Cardiac fibroblast (primary cell): ENCODE results near the gene ZNF626.
A peak's percentile ranks its signal among the peaks of the same experiment; 100 is the strongest.
"Not testable (repeated sequence)": the region's sequence is repeated elsewhere in the genome, so short reads cannot be mapped to it uniquely, and the experiment has no call there.

Experiments used
- DNase-seq, 2 donors: peaks; one replicate each; pipeline versions ENCODE4 v3.0.0 to v3.0.0-alpha.2; 2010; ENCODE audit warnings: low read depth in 2 of 2
- H3K4me3 ChIP-seq, 2 donors: replicated peaks in 1 of 2; 1 replicate in 1 of 2; 2 replicates in 1 of 2; pipeline ENCODE4 v1.5.1; 2011; ENCODE audit warnings: low read depth in 2 of 2, low read length in 2 of 2, mild to moderate bottlenecking in 2 of 2, moderate library complexity in 1 of 2
- TF ChIP-seq, protein P1 (sequence below): IDR thresholded peaks from one replicate; pipeline ENCODE4 v1.5.1; 2011; ENCODE audit warnings: low read depth, mild to moderate bottlenecking, low read length, inconsistent platforms

Gene ZNF626

DNA sequence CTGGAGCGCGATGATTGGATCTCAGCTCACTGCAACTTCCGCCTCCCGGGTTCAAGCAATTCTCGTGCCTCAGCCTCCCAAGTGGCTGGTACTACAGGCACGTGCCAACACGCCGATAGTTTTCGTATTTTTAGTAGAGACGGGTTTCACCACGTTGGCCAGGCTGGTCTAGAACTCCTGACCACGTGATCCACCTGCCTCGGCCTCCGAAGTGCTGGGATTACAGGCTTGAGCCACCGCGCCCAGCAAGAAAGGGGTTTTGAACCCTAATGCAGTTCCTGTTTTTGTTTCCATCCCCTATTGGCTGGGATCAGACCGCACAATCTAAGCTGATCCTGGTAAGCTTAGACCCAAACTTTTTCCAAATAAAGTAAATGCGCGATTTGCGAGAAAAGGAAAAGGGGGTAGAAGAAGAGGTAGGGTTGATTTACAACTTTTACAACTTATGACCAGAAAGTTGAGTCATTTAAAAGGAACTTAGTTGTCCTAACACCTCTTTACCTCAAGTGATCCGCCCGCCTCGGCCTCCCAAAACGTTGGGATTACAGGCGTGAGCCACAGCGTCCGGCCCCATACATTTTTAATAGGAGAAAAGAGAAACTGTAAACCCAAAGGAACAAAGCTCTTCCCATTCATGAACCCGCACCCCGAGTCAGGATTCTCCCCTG is 764 bp downstream of the ZNF626 start:
- peak overlapping the region; percentile 71 to 80 for H3K4me3 ChIP-seq
- DNase-seq, result peak; percentile 11 to 48
- TF ChIP-seq, protein P1, sequence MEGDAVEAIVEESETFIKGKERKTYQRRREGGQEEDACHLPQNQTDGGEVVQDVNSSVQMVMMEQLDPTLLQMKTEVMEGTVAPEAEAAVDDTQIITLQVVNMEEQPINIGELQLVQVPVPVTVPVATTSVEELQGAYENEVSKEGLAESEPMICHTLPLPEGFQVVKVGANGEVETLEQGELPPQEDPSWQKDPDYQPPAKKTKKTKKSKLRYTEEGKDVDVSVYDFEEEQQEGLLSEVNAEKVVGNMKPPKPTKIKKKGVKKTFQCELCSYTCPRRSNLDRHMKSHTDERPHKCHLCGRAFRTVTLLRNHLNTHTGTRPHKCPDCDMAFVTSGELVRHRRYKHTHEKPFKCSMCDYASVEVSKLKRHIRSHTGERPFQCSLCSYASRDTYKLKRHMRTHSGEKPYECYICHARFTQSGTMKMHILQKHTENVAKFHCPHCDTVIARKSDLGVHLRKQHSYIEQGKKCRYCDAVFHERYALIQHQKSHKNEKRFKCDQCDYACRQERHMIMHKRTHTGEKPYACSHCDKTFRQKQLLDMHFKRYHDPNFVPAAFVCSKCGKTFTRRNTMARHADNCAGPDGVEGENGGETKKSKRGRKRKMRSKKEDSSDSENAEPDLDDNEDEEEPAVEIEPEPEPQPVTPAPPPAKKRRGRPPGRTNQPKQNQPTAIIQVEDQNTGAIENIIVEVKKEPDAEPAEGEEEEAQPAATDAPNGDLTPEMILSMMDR, result no peak

DNA sequence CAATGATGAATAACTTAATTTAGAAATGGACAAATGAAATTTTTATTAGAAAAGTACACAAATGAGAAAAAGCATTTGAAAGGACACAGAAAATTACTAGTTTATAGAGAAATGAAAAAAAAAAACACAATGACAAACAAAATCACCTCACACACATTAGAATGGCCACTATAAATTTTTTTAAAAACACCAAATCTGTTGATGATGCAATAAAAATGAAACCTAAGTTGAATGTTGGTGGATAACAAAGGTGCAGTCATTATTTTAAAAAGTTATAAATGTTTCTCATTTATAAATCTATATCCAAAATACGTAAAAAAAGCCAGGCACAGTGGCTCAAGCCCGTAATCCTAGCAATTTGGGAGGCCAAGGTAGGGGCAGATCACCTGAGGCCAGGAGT is 20.8 kb downstream of the ZNF626 start:
- TF ChIP-seq, protein P1, result no peak
- DNase-seq, result no peak
- H3K4me3 ChIP-seq, result no peak overlapping the region

DNA sequence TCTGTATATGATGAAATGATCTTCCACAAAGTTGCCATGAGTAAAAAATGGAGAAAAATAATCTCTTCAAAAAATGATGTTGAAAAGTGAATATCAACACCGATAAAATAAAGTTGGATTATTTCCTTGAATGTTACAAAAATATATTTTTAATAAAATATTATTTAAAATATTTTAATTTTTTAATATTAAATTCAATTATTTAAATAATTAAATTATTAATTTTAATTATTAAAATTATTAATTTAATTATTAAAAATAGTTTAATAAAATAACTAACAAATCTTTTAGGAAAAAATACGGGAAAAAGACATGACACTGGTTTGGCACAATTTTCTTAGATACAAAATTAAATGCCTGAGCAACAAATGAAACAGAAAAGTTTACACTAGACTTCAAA is 21.3 kb downstream of the ZNF626 start:
- no peak for DNase-seq
- TF ChIP-seq, protein P1, result no peak
- no peak overlapping the region for H3K4me3 ChIP-seq

DNA sequence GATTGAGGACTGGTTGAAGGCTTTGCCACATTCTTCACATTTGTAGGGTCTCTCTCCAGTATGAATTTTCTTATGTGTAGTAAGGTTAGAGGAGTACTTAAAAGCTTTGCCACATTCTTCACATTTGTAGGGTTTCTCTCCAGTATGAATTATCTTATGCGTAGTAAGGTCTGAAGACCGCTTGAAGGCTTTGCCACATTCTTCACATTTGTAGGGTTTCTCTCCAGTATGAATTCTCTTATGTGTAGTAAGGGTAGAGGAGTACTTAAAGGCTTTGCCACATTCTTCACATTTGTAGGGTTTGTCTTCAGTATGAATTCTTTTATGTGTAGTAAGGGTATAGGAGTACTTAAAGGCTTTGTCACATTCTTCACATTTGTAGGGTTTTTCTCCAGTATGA is 36.8 kb downstream of the ZNF626 start:
- not testable (repeated sequence) for DNase-seq, H3K4me3 ChIP-seq

DNA sequence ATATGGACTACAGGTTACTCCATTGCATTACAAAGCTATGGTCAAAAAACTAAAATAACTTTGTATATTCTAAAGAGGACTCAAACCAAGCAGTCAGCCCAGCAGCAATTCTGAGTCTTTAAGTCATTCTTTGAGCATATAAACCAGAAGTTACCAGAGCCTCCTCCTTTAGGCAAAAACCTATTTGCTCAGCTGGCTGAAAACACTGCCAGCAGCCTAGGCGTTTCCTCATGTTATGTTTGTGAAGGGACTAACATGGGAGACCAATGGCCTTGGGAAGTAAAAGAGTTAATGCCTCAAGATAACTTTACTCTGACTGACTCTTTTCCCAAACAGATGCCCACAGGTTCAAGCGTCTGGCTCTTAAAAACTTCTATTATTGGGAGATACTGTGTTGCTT is 45.3 kb downstream of the ZNF626 start:
- no peak overlapping the region for H3K4me3 ChIP-seq
- DNase-seq, result no peak
- TF ChIP-seq, protein P1, result no peak

DNA sequence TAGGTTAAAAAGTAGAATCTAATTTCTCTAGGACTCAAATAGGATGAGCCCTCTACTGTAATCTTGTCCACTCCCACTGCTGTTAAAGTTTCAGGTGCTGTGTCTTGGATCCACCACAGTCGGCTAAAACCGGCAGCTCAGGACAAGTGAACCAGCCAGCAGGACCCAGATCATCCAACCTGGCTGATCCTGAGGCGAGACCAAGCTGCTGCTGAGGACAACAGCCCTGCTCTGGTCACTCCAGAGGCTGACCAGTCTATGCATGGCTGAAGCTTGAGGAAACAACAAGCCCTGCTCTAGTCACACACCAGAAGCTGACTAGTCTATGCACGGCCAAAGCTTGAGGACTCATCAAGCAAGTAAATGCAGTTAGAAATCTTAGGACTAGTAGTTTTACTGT is 46.4 kb downstream of the ZNF626 start:
- not testable (repeated sequence) for DNase-seq, H3K4me3 ChIP-seq

GRCh38 chr19:20612711-20613316 is 48.6 kb downstream of the ZNF626 start:
- TF ChIP-seq, protein P1, result no peak
- no peak for DNase-seq
- H3K4me3 ChIP-seq, result peak overlapping the region; percentile 8 to 41

DNA sequence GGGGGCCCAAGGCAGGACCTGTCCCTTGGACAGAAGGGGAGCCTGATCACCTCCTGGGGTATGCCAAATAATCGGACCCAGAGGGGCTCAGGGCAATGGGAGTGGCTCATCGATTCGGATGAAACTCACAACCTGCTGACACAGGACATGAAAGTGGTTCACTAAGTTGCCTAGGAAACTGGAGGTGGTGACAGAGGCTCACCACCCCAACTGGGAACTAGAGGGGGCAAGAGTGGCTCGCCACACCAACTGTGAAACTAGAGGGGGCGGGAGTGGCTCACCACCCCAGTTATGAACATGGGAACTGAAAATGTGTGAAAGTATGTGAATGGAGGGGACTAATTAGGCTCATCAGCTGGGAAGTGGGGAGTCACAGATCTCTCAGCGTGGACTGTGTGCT is 49.5 kb downstream of the ZNF626 start:
- H3K4me3 ChIP-seq, result peak overlapping the region in 1 of 2 donors; percentile 41
- DNase-seq, result no peak
- TF ChIP-seq, protein P1, result no peak
